OCI-LY1 (cell line): ENCODE measurements around the gene NTPCR.

Experiments used
- H2AFZ ChIP-seq: fragments of 200-600 bp; sonication (generic), shearing (Covaris generic); 2 replicates; pipeline ENCODE4 v1.6.0; 2014; ENCODE audit warnings: antibody characterized with exemption, mild to moderate bottlenecking, low read length
- H3F3A ChIP-seq: fragments of 200-600 bp; sonication (generic), shearing (Covaris generic); 2 replicates; pipeline ENCODE4 v1.6.0; 2014; ENCODE audit warnings: mild to moderate bottlenecking, antibody characterized with exemption, low read length, moderate library complexity; ENCODE audit not compliant: insufficient read depth
- H3K27ac ChIP-seq: fragments of 200-600 bp; sonication (generic); 2 replicates; pipeline ENCODE4 v1.5.1; 2014; ENCODE audit warnings: low read length, mixed run types, mild to moderate bottlenecking, low read depth; ENCODE audit not compliant: poor library complexity, severe bottlenecking
- H3K27me3 ChIP-seq: fragments of 200-600 bp; sonication (generic); 2 replicates; pipeline ENCODE4 v1.6.0; 2014; ENCODE audit warnings: antibody characterized with exemption, mild to moderate bottlenecking, low read length, moderate library complexity; ENCODE audit not compliant: insufficient read depth
- H3K36me3 ChIP-seq: fragments of 200-600 bp; sonication (generic); 2 replicates; pipeline ENCODE4 v1.6.1; 2014; ENCODE audit warnings: mild to moderate bottlenecking, antibody characterized with exemption, low read length, moderate library complexity, mixed read lengths; ENCODE audit not compliant: insufficient read depth
- H3K4me1 ChIP-seq: fragments of 200-600 bp; sonication (generic); 2 replicates; pipeline ENCODE4 v1.5.1; 2014; ENCODE audit warnings: mild to moderate bottlenecking, low read length, moderate library complexity; ENCODE audit not compliant: insufficient read depth, severe bottlenecking
- H3K4me2 ChIP-seq: fragments of 200-600 bp; sonication (generic), shearing (Covaris generic); 2 replicates; pipeline ENCODE4 v1.6.1; 2014; ENCODE audit warnings: low read length
- H3K4me3 ChIP-seq: fragments of 200-600 bp; sonication (generic); 2 replicates; pipeline ENCODE4 v1.5.1; 2014; ENCODE audit warnings: low read length, low read depth, mild to moderate bottlenecking, mixed read lengths; ENCODE audit not compliant: poor library complexity, severe bottlenecking
- H3K79me2 ChIP-seq: fragments of 200-600 bp; shearing (Covaris generic); 2 replicates; pipeline ENCODE4 v1.6.1; 2016; ENCODE audit warnings: mixed run types, low read length, mixed read lengths; ENCODE audit not compliant: insufficient read depth
- H3K9ac ChIP-seq: fragments of 200-600 bp; sonication (generic), shearing (Covaris generic); 2 replicates; pipeline ENCODE4 v1.6.1; 2014; ENCODE audit warnings: mild to moderate bottlenecking, low read length, mixed read lengths
- H3K9me2 ChIP-seq: fragments of 200-600 bp; sonication (generic), shearing (Covaris generic); 2 replicates; pipeline ENCODE4 v1.6.1; 2014; ENCODE audit warnings: low read depth, mild to moderate bottlenecking, low read length, mixed read lengths
- H3K9me3 ChIP-seq: fragments of 200-600 bp; shearing (Covaris generic); 2 replicates; pipeline ENCODE4 v1.6.1; 2014; ENCODE audit warnings: low read length, mixed read lengths
- H4K20me1 ChIP-seq: fragments of 200-600 bp; sonication (generic), shearing (Covaris generic); 2 replicates; pipeline ENCODE4 v1.6.0; 2016; ENCODE audit warnings: mild to moderate bottlenecking, low read length; ENCODE audit not compliant: insufficient read depth
- CTCF ChIP-seq: fragments of 200-600 bp; sonication (generic), shearing (Covaris generic); IDR thresholded peaks from 2 replicates; pipeline ENCODE4 v1.5.1; 2017; ENCODE audit warnings: mild to moderate bottlenecking, antibody characterized with exemption, low read length, moderate library complexity, mixed read lengths
- EZH2 ChIP-seq: fragments of 200-600 bp; sonication (generic), shearing (Covaris generic); IDR thresholded peaks from 2 replicates; pipeline ENCODE4 v1.8.0; 2017; ENCODE audit warnings: borderline replicate concordance, mixed run types, mild to moderate bottlenecking, antibody characterized with exemption, low read length, moderate library complexity, mixed read lengths

Gene NTPCR

GRCh38 chr1:233006541-233006973 is 56.1 kb downstream of the NTPCR start:
- H3K9me3 ChIP-seq, result no peaks in the 10 kb centered on the region
- H3K4me3 ChIP-seq, result no peak overlapping the region
- no peaks in the 10 kb centered on the region for H3K79me2 ChIP-seq
- no peaks in the 10 kb centered on the region for H3K36me3 ChIP-seq
- H4K20me1 ChIP-seq, result no peaks in the 10 kb centered on the region
- no peak overlapping the region for H3K9ac ChIP-seq
- H3K4me2 ChIP-seq, result no peak overlapping the region
- H3K4me1 ChIP-seq, result no peaks in the 10 kb centered on the region
- TF ChIP-seq CTCF (no peak), EZH2 (no peak)
- H3F3A ChIP-seq, result no peaks in the 10 kb centered on the region
- no peaks in the 10 kb centered on the region for H3K27me3 ChIP-seq
- no peak overlapping the region for H2AFZ ChIP-seq
- no peak overlapping the region for H3K27ac ChIP-seq
- H3K9me2 ChIP-seq, result no peaks in the 10 kb centered on the region

GRCh38 chr1:233010146-233010545 is 59.7 kb downstream of the NTPCR start:
- H3K9me3 ChIP-seq, result no peaks in the 10 kb centered on the region
- H2AFZ ChIP-seq, result no peak overlapping the region
- no peak overlapping the region for H3K4me3 ChIP-seq
- no peak overlapping the region for H3K27ac ChIP-seq
- H3K79me2 ChIP-seq, result no peaks in the 10 kb centered on the region
- no peaks in the 10 kb centered on the region for H3K36me3 ChIP-seq
- H3K9ac ChIP-seq, result no peak overlapping the region
- no peaks in the 10 kb centered on the region for H4K20me1 ChIP-seq
- H3K27me3 ChIP-seq, result no peaks in the 10 kb centered on the region
- H3F3A ChIP-seq, result no peaks in the 10 kb centered on the region
- no peaks in the 10 kb centered on the region for H3K4me1 ChIP-seq
- H3K4me2 ChIP-seq, result no peak overlapping the region
- TF ChIP-seq CTCF (no peak), EZH2 (no peak)
- no peaks in the 10 kb centered on the region for H3K9me2 ChIP-seq

- Histone ChIP-seq H3K27me3 (no peaks in the 10 kb centered on the region), H3K27ac (no peak overlapping the region), H3K4me1 (no peaks in the 10 kb centered on the region), H3F3A (no peaks in the 10 kb centered on the region), H3K4me3 (no peak overlapping the region), H3K4me2 (no peak overlapping the region), H3K9me2 (no peaks in the 10 kb centered on the region), H3K9ac (no peak overlapping the region), H4K20me1 (no peaks in the 10 kb centered on the region), H3K9me3 (no peaks in the 10 kb centered on the region), H3K36me3 (no peaks in the 10 kb centered on the region), H3K79me2 (no peaks in the 10 kb centered on the region), H2AFZ (no peak overlapping the region)
- no peak for TF ChIP-seq CTCF
- TF ChIP-seq EZH2, result no peak
Observed at GRCh38 chr1:233012021-233012420, 61.6 kb downstream of the NTPCR start.
